Measurements from ENCODE around the gene UMAD1. TPM values are rescaled to one million over a fixed set of nuclear protein-coding genes. Genes with fewer than 3 reads are reported as not detected.
A peak's percentile ranks its signal among the peaks of the same experiment; 100 is the strongest.

UMAD1 gene
- total and polyA plus RNA-seq, 2 donors from 2014 or later: 18.0 to 20.3 TPM

- no peaks in the 10 kb centered on the region for H3K9me3 ChIP-seq (ENCODE audit: control insufficient read depth in 2 of 3, insufficient read depth in 1 of 3, low read length in 3 of 3)
- FAIRE-seq (no peak), DNase-seq (no peak)
- TF ChIP-seq CTCF (IDR thresholded peaks at IDR 0.05; ENCODE audit: borderline replicate concordance, extremely low read depth, insufficient read depth): no peak
- peaks cover 0 to 11% (median 0%) of the 10 kb centered on the region in 3 donors for H3K4me1 ChIP-seq (ENCODE audit: control insufficient read depth in 2 of 3, insufficient read depth in 2 of 3, low read depth in 1 of 3, low read length in 3 of 3)
- H3K36me3 ChIP-seq (ENCODE audit: control insufficient read depth in 2 of 3, insufficient read depth in 3 of 3, low read length in 3 of 3): no peaks in the 10 kb centered on the region
- intact Hi-C loops (cut with DNase I): no loop called here
- no peak overlapping the region for H3K27ac ChIP-seq (ENCODE audit: low read depth in 2 of 2, low read length in 2 of 2)
- no peaks in the 10 kb centered on the region for H3K27me3 ChIP-seq (ENCODE audit: control insufficient read depth, insufficient read depth, low read length)
- H3K4me3 ChIP-seq (ENCODE audit: low read length in 3 of 3): no peak overlapping the region
- H3K9ac ChIP-seq (ENCODE audit: low read length in 3 of 3): no peak overlapping the region
These were observed 46.4 kb downstream of the UMAD1 start for GRCh38 chr7:7686811-7687508.

- intact Hi-C loops (cut with DNase I): no loop called here
- FAIRE-seq: no peak
- H3K27ac ChIP-seq (ENCODE audit: low read depth in 2 of 2, low read length in 2 of 2): no peak overlapping the region
These were observed 47.2 kb downstream of the UMAD1 start for GRCh38 chr7:7687800-7688199.

GRCh38 chr7:7688310-7688709, 47.8 kb downstream of the UMAD1 start:
- no peak for TF ChIP-seq CTCF (IDR thresholded peaks at IDR 0.05; ENCODE audit: borderline replicate concordance, extremely low read depth, insufficient read depth)
- intact Hi-C loops (cut with DNase I): no loop called here
- no peak overlapping the region for H3K27ac ChIP-seq (ENCODE audit: low read depth in 2 of 2, low read length in 2 of 2)
- no peaks in the 10 kb centered on the region for H3K27me3 ChIP-seq (ENCODE audit: control insufficient read depth, insufficient read depth, low read length)
- H3K9me3 ChIP-seq (ENCODE audit: control insufficient read depth in 2 of 3, insufficient read depth in 1 of 3, low read length in 3 of 3): no peaks in the 10 kb centered on the region
- H3K36me3 ChIP-seq (ENCODE audit: control insufficient read depth in 2 of 3, insufficient read depth in 3 of 3, low read length in 3 of 3): no peaks in the 10 kb centered on the region
- peak overlapping the region in 1 of 3 donors; percentile 35 for H3K9ac ChIP-seq (ENCODE audit: low read length in 3 of 3)
- DNase-seq (no peak), FAIRE-seq (no peak)
- peaks cover 0 to 11% (median 0%) of the 10 kb centered on the region in 3 donors for H3K4me1 ChIP-seq (ENCODE audit: control insufficient read depth in 2 of 3, insufficient read depth in 2 of 3, low read depth in 1 of 3, low read length in 3 of 3)
- H3K4me3 ChIP-seq (ENCODE audit: low read length in 3 of 3): peak overlapping the region in 1 of 3 donors; percentile 10

More at GRCh38 chr7:7687800-7688199, 47.2 kb downstream of the UMAD1 start:
- Histone ChIP-seq H3K27me3 (ENCODE audit: control insufficient read depth, insufficient read depth, low read length) (no peaks in the 10 kb centered on the region), H3K36me3 (ENCODE audit: control insufficient read depth in 2 of 3, insufficient read depth in 3 of 3, low read length in 3 of 3) (no peaks in the 10 kb centered on the region), H3K9ac (ENCODE audit: low read length in 3 of 3) (no peak overlapping the region), H3K4me3 (ENCODE audit: low read length in 3 of 3) (no peak overlapping the region), H3K4me1 (ENCODE audit: control insufficient read depth in 2 of 3, insufficient read depth in 2 of 3, low read depth in 1 of 3, low read length in 3 of 3) (peaks cover 0 to 11% (median 0%) of the 10 kb centered on the region in 3 donors), H3K9me3 (ENCODE audit: control insufficient read depth in 2 of 3, insufficient read depth in 1 of 3, low read length in 3 of 3) (no peaks in the 10 kb centered on the region)
- no peak for TF ChIP-seq CTCF (IDR thresholded peaks at IDR 0.05; ENCODE audit: borderline replicate concordance, extremely low read depth, insufficient read depth)
- no peak for DNase-seq
